HepG2 (cell line): Measurements from ENCODE around the gene SND1.

Experiments used
- CREB1 ChIP-seq, 2 experiments: fragments of 450-650 bp in 1 of 2; IDR thresholded peaks; 2 replicates each; pipeline ENCODE4 v1.6.1; 2016 to 2017; ENCODE audit warnings: control low read depth in 1 of 2, mild to moderate bottlenecking in 1 of 2, missing compliant biosample characterization in 1 of 2, missing genetic modification characterization in 1 of 2
- EHMT2 ChIP-seq: fragments of 200-600 bp; sonication (generic); IDR thresholded peaks from 2 replicates; pipeline ENCODE4 v1.7.0; 2017; ENCODE audit warnings: antibody characterized with exemption, low read depth, low read length, borderline replicate concordance
- FOXK1 ChIP-seq: sonication (generic); formaldehyde crosslinking; IDR thresholded peaks from 2 replicates; pipeline ENCODE4 v1.4.0; 2020; ENCODE audit warnings: low read depth, missing genetic modification reagents, borderline replicate concordance
- NBN ChIP-seq: fragments of 450-650 bp; conservative IDR thresholded peaks from 2 replicates; pipeline ENCODE4 v1.6.1; 2017
- RBAK ChIP-seq: sonication (generic); formaldehyde crosslinking; IDR thresholded peaks from 2 replicates; pipeline ENCODE4 v1.5.1; 2020; ENCODE audit warnings: mild to moderate bottlenecking, missing genetic modification reagents
- ZNF557 ChIP-seq: sonication (generic); formaldehyde crosslinking; IDR thresholded peaks from 2 replicates; pipeline ENCODE4 v1.4.0; 2020; ENCODE audit warnings: missing genetic modification reagents

DNA sequence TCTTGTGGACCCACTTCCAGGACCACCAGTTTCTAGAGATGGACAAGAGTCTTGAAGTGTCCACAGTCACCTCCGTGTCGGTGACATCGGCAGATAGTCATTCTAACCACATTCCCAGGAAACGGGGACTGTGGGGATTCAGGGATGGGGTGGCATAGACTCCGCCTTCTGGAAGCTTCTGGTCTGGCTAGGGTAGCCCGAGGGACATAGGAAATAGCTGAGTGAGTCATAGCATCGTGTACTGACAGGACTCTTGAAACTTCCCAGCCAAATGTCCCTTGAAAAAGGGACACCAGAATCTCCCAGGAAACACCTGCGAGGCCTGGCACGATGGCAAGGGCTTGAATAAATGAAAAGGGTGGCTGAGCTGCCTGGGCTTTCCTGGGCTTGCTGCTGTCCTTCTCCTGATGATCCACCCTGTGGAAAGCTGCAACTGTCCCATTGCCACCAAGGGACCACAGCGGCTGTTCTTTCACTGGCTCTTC, 463.4 kb downstream of the SND1 start:
- TF ChIP-seq CREB1 (IDR thresholded peaks at IDR 0.05) (no peak), CREB1 (CRISPR knock-in tag; IDR thresholded peaks at IDR 0.05) (no peak), ZNF557 (CRISPR knock-in tag) (no peak), EHMT2 (no peak), NBN (no peak), FOXK1 (CRISPR knock-in tag) (no peak), RBAK (CRISPR knock-in tag) (no peak)
